Amniotic stem cell (primary cell): Measurements from ENCODE around the gene EGLN3.
"Not testable (repeated sequence)": the region's sequence is repeated elsewhere in the genome, so short reads cannot be mapped to it uniquely, and the experiment has no call there.

ENCODE experiments used
- DNase-seq: peaks from one replicate; lab custom pipeline; 2025; lab: John Stamatoyannopoulos, UW

Gene EGLN3

DNA sequence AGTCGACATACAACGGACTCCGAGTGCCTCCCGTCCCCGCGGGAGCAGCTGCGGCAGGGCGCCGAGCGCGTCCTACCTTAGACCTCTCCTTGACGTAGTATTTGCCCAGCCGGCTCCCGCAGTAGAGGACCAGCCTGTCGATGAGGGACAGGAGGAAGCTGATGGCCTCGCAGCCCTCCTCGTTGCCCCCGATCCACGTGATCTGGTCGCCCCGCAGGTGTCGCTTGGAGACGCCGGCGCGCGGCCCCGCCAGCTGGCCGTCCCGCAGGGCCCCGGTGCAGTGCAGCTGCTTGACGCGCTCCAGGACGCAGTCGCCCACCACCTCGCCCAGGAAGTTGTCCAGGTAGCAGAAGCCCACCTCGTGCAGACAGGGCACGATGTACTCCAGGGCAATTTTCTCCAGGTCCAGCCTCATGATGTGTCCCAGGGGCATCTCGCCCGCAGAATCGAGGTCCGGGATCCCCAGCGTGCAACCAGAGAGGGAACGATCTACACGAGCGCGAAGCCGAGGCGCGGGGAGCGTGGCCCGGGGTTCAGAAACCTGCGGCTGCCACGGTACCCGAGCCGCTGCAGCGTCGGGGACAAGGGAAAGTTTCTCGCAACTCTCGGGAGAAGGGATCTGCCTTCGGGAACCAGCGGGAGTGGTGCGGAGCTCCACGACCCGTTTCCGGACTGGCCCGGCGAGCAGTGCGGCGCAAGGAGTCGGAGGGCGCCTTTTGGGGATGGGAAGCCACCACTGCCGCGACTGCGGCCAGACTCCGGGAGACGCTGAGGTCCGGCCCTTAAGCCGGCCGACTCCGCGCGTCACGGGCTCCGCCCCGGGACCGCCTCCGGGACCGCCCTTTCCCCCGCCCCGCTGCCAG, at the start of gene EGLN3:
Gene EGLN3, minus strand, starts transcription at position 755 of the 863 bp plus-strand sequence. Its CDS starts 322 bp downstream, at position 433.
- peak; percentile 7 for DNase-seq

DNA sequence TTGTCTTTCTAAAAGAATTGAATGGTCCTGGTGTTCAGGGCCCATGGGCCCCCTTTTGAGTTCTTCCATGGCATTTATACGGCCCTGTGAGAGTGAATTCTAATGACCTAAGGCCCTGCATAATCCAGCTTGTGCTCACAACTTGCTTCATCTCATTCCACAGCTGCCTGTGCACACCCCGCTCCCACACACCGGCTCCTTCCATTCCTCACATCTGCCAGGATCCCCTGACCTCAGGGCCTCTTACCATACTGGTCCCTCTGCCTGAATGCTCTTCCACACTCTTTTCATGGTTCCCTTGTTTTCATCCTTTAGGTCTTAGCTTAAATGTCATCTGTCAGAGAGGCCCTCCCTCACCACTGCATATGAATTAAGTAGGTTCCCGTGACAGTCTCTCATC, 49.5 kb upstream of the EGLN3 start:
- DNase-seq = no peak

DNA sequence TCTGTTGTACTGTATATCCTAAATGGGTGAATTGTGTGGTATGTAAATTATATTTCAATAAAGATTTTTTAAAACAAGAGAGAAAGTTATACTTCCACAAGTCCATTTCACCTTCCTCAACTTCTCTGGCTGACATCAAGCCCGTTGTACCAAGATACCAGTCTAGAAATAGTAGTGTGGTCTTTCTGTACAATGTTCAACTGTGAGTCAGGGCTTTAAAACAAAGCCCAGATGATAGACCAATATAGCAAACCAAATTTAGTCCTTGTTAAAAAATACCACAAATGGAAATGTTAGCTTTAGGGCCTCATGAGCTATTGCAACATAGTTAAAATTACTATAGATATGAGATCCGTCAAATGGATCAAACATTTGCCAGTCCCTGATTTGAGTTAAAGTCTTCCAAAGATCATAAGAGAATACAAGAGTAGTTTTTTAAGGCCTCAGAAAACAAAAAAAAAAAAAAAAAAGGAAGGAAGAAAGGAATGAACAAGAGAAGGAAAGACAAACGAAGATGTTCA, 49.0 kb upstream of the EGLN3 start:
- DNase-seq = no peak

DNA sequence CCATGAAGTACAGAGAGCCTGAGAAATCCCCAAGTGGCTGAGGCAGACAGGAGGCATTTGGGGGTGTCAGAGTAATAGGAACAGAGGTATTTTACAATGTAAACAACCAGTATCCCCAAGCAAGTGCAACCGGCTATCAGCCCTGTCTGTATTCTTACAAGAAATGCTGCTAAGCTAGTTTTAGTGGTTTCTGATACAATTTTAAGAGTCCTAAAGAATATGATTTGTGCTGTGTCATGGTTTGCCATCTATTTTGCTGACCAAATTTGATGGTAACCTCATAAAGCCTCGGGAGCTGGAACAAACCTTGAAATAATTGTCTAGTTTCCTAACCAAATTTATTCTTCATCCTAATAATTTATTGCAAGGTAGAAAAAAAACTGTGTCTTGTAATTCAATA, 46.7 kb upstream of the EGLN3 start:
- no peak for DNase-seq

DNA sequence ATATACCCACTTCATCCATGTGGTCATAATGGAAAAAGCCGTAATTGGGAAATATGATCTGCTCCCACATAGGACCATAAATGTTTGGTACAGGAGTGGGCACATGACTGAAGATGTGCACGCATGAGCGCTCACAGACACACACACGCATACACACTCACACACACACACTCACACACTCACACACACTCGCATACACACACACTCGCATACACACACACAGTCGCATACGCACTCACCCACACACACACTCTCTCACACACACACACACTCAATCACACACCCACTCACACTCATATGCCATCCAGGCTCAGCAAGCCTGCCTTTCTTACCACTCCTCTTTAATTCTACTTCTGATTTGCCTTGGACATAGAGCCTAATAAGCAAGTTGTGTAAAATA, 45.6 kb upstream of the EGLN3 start:
- no peak for DNase-seq

DNA sequence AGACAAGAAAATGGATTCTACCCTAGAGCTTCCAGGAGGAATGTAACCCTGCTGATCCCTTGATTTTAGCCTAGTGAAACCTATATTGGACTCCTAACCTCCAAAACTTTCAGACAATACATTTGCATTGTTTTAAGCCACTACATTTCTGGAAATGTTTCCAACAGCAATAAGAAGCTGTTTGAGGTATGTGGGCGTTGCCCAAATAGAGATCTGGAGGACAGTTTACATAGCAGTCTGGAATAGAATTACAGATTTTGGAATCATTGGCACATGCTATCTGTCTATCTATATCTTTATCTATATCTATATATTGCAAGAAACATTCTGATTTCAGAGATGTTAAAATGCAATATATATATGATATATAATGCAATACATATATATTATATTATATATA, 42.4 kb upstream of the EGLN3 start:
- no peak for DNase-seq

DNA sequence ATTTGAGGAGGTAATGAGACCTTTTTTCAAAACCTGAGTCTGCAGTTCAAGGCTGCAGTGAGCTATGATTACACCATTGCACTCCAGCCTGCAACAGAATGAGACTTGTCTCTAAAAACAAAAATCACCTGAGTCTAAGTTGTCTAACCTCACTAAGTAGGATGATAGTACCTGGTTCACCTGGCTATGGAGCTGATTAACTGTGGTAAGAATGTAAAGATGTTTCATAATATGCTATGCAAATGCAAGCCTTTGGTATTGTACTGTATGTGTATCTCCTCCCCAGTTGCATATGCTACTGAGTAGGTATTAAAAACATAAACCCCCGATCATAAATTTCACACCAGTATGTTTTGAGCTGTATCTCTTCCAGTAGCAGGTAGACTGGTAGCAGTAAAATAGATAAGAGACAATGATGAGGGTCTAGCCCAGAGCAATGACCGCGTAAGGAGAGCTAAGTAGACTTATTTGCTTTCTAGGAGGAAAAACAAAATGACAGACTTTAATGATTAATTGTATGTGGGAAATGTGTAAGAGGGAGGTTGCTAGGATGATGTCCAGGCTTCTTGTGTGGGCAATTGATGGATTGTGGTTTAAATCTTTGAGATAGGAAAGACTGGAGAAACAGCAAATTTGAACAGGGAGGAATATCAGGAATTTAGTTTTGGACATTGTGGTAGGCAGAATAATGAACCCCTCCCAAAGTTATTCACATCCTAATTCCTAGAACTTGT, 41.6 kb upstream of the EGLN3 start:
- no peak for DNase-seq

DNA sequence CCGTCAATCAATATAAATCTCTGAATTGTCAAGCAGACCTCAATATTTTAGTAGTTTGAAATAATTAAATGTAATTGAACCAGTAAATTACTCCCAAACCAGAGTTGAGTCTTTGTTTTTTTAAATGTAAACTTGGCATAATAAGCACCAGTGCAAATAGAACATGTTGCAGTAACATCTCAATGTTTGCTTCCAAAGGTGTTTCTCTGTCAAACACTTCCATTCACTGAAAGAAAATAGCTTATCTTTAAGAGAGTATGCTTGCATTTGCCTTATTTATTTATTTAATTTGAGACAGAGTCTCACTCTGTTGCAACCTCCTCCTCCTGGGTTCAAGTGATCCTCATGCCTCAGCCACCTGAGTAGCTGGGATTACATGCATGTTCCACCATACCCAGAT, 39.9 kb upstream of the EGLN3 start:
- DNase-seq = no peak

DNA sequence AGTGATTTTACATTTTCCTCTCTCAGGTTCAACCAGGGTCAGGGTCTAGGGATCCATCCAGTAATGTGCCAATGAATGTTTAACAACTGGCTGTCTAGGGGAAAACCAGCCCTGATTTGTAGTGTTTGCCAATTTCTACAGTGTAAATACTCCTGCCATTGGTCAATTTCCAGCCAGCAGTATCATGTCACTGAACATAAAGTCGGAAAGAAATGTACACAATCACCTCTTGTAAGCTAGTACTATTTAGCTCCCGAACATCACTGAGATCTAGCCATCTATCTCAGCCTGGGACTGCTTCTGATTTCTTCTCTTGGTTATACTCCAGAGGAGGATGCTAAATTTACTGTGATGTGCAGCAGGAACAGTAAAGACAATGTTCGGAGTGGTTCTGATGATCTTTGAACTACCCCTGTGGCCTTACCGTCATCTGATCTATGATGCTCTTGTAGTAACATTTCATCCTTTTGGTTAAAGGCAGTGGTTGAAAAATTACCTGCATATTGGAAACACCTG, 36.7 kb upstream of the EGLN3 start:
- no peak for DNase-seq

DNA sequence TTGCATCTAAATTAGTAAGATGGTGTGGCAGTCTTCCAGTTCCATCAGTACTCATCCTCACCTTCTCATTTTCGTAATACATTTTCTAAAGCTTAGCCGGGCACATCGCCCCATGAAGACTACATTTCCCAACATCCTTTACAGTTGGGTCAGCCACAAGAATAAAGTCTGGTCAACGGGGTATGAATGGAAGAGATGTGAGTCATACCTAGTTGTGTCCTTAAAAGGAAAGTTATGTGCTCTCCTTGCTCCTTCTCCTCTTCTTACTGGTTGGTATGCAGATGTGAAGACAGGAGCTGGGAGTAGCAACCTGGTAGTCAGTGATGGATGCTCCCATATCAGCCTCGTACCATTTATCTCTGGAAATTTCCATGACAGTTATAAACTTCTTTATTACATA, 35.9 kb upstream of the EGLN3 start:
- no peak for DNase-seq

DNA sequence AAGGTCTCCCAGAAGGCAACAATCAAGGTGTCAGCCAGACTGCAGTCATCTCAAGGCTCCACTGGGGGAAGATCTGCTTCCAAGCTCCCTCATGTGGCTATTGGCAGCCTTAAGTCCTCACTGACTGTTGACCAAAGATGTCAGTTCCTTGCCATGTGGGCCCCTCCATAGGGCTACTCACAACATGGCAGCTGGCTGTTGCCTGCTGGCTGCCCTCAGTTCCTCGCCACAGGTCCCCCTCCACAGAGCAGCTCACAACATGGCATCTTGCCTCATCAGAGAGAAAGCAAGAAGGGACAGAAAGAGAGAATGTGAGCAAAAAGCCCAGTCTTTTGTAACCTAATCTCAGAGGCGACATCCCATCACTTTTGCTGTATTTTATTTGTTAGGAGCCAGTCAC, 34.4 kb upstream of the EGLN3 start:
- no peak for DNase-seq

DNA sequence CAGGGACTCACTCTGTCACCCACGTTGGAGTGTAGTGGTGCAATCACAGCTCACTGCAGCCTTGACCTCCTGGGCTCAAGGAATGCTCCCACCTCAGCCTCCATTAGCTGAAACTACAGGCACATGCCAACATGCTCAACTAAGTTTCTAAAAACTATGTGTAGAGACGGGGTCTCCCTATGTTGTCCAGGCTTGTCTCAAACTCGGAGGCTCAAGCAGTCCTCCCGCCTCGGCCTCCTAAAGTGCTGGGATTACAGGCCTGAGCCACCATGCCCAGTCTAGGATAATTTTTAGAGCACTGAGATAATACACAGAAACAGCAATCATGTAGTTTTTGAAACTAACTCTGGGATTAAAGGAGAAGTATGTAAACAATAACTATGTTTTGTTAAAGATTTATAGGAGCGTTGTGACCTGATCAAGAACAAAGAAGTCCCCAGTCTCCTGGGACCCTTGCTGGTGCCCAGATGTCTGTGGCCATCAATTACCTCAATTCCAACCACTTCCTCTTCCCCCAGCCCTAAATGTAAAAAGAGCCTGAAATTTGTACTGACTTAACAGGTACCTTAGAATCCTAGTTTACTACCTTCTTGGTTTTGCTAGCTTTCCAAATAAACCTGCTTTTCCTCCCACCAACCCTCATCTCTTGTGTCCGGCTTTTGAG, 28.9 kb upstream of the EGLN3 start:
- no peak for DNase-seq

DNA sequence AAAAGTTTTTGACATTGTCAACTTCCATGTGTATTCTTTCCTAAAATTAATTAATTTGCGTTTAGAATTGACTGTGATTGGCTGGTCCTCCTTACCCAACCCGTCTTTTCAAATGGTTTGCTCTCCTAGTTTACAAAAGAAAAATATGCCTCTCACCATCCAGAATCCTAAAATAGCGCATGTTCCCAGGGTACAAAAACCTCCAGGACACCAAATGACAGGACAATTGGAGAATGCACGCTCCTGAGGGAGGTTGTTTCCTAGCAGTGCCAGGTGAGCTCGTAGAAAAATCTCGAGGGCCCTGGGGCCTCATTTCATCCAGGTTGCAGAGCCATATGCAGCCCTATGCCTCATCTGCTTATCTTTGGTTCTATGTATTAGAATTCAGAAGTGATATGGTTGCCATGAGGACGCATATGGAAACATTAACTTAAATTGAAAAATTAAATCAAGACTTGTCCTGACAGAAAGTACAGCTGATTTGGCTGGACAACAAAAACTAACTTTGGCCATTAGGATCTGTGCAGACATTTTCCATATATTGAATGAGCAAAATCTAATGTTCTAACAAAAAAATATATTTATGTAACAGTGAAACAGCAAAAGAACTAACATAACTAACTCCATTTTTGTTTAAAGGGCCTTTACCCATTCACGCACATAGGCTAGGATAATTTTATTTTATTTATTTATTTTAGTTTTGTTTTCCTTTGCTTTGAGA, 28.2 kb upstream of the EGLN3 start:
- no peak for DNase-seq

DNA sequence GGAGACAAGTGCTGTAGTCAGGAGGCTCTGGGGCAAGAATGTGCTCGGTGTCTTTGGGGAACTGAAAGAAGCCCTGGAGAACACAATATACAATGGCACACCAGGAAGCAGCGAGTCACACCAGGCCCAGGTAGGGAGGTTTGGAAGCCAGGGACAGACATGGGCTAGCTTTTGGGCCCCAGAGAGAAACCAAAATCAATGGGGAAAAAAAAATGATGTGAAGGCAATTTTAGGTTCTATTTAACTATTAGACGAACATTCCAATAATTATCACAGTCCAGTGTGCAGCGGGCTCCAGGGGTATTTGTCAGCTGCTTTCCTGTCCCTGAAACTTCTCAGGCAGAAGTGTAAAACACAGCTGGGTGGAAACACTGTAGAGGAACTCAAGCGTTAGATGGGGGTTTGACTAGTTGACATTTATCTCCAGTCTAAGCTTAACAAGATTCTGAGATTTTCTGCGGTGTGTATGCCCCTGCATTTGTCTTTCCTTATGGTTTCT, 21.8 kb upstream of the EGLN3 start:
- DNase-seq = no peak

DNA sequence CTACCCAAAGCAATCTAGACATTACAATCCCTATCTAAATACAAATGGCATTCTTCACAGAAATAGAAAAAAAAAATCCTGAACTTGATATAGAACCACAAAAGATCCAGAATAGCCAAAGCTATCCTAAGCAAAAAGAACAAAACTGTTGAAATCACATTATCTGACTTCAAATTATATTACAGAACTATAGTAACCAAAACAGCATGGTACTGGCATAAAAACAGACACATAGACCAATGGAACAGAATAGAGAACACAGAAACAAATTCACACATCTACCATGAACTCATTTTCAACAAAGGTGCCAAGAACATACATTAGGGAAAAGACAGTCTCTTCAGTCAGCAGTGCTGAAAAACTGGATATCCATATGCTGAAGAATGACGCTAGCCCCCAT, 19.0 kb upstream of the EGLN3 start:
- not testable (repeated sequence) for DNase-seq

DNA sequence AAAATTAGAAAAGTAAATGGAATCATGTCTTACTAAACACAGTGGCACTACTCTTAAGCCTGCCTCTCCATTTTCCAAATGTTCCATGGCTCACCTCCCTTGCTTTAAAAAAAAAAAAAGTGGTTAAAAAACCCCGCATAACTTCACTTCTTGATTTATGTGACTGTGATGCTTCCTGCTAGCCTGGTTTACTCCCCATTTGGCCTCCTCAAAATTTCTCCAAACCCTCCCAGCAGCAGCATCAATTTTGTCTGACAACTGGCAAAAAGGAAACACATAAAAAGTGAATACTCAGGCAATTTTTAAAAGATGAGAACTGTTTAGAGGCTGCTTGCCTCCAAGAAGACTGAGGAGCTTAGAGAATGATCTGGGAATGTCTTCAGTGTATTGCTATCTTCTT, 17.8 kb upstream of the EGLN3 start:
- no peak for DNase-seq

DNA sequence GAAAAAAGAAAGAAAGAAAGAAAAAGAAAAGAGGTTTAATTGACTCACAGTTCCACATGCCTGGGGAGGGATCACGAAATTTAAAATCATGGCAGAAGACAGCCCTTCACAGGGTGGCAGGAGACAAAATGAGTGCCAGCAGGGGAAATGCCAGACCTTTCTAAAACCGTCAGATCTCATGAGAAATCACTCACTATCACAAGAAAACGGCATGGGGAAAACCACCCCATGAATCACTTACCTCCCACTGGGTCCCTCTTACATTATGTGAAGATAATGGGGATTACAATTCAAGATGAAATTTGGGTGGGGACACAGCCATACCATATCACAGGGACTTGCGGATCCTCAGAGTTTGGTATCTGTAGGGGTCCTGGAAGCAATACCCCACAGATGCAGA, 16.3 kb upstream of the EGLN3 start:
- no peak for DNase-seq

DNA sequence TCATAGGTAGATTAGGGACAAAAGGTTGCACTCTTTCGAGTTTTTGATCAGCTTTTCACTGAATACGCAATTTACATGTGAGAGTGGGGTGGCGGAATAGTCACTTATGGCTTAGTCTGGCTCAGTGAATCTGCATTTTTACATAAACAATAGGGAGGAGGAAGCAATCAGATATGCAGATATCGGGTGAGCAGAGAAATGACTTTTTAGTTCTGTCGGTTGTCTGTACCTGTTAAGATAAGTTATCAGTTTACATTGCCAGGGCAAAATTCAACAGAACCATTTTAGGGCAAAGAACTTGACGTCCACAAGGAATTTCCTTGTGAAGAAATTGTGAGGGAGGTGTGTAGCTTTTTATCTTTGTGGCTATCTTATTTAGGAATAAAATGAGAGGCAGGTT, 15.4 kb upstream of the EGLN3 start:
- DNase-seq = no peak

DNA sequence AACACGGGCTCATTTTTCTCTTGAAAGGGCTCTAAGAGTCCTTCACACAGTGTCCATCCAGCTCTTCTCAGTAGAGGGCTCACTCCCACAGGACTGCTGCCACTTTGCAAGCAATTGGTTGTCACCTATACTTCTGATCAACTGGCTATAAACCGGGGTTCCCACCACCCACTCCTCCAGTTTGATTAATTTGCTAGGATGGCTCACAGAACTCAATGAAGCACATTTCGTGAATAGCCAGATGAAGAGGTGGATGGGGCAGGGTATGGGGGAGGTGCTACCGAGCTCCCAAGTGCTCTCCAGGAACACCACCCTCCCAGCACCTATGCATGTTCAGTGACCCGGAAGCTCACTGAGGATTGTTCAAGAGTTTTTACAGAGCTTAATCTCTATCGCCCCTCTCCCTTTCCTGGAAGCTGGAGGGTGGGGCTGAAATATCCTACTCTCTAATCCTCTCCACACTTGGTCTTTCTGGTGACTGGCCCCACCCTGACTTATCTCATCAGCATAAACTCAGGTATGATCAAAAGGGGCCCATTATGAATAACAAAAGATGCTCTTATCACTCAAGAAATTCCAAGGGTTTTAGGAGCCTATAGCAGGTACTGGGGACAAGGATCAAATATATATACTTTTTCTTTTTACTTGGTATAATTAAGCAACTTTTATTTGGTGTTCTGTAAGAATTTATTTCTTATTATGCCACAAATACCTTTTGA, 13.9 kb upstream of the EGLN3 start:
- DNase-seq = no peak

DNA sequence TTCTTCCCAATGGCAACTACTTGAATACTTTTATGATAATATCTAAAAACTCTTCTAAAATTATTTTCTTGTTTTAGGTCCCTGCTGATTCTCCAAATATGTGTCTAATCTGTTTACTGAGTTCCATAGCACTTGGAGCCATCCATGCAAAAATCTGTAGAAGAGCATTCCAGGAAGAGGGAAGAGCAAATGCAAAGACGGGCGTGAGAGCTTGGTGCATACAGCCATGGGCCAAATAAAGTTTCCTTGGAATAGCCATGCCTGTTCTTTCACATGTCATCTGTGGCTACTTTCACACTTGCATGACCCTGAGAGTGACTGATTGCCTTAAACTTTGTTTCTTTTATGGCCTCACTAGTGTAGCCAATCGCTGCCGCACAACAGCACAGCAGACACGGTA, 13.0 kb upstream of the EGLN3 start:
- no peak for DNase-seq

DNA sequence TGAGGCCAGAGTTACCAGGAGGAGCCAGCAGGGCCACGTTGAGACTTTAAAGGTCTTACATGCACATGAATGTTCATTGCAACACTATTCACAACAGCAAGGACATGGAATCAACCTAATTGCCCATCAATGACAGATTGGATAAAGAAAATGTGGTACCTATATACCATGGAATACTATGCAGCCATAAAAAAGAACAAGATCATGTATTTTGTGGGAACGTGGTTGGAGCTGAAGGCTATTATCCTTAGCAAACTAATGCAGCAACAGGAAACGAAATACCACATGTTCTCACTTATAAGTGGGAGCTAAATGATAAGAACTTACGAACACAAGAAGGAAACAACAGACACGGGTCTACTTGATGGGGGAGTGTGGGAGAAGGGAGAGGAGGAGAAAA, 11.6 kb upstream of the EGLN3 start:
- DNase-seq = not testable (repeated sequence)
